ENCODE results near the gene PTH.

GRCh38 chr11:13473013-13473722 is 22.6 kb downstream of the PTH start:
- TF ChIP-seq YY1 (IDR thresholded peaks at IDR 0.05; ENCODE audit: insufficient read depth, insufficient read length) (no peak), SUZ12 (IDR thresholded peaks at IDR 0.05; ENCODE audit: extremely low read depth, insufficient read depth, insufficient read length) (no peak), ZNF274 (IDR thresholded peaks at IDR 0.05; ENCODE audit: low read depth, low read length) (no peak)

Measured in NT2/D1 (cell line).